GM12873 (cell line): Measurements from ENCODE around the gene MMRN2.
A peak's percentile ranks its signal among the peaks of the same experiment; 100 is the strongest.

Experiments used
- CTCF ChIP-seq: IDR thresholded peaks from 2 replicates; pipeline ENCODE4 v1.5.1; 2012; ENCODE audit warnings: low read depth, mild to moderate bottlenecking, moderate library complexity, low read length, control low read depth; ENCODE audit not compliant: insufficient read depth; ENCODE audit errors: missing control alignments

MMRN2 gene

GRCh38 chr10:86946213-86947155 is 10.9 kb downstream of the MMRN2 start:
- no peak for TF ChIP-seq CTCF

- peak; percentile 10 for TF ChIP-seq CTCF
These were observed 11.8 kb downstream of the MMRN2 start for GRCh38 chr10:86945361-86946212.

GRCh38 chr10:86944907-86945306 is 12.5 kb downstream of the MMRN2 start:
- no peak for TF ChIP-seq CTCF

GRCh38 chr10:86944471-86944870 is 12.9 kb downstream of the MMRN2 start:
- no peak for TF ChIP-seq CTCF

- no peak for TF ChIP-seq CTCF
These were observed 13.4 kb downstream of the MMRN2 start for GRCh38 chr10:86944031-86944419.

GRCh38 chr10:86943316-86944030 is 13.9 kb downstream of the MMRN2 start:
- no peak for TF ChIP-seq CTCF
